HEK293 (cell line): ENCODE data around the gene LRRC75A.
A peak's percentile ranks its signal among the peaks of the same experiment; 100 is the strongest.

Experiments
- CTCF ChIA-PET: fragments of 350-600 bp; formaldehyde crosslinking; extraction: SDS; loops from one replicate; lab custom pipeline; 2021; ENCODE audit warnings: antibody characterized with exemption; lab: Yijun Ruan, JAX
- POLR2A ChIA-PET: fragments of 300-600 bp; formaldehyde crosslinking; extraction: SDS; loops from one replicate; lab custom pipeline; 2020; ENCODE audit warnings: antibody characterized with exemption, inconsistent platforms; lab: Yijun Ruan, JAX
- H3K27ac ChIP-seq: fragments of 200-500 bp; sonication (Bioruptor generic); 2 replicates; pipeline ENCODE4 v1.5.1; 2014; ENCODE audit warnings: low read depth, low read length, control low read depth, inconsistent platforms; ENCODE audit errors: extremely low read depth
- H3K36me3 ChIP-seq, 2 experiments: fragments of 200-500 bp in 1 of 2; sonication (Bioruptor generic) in 1 of 2; 1 replicate in 1 of 2; 2 replicates in 1 of 2; pipeline ENCODE4 v1.5.1; 2014 to 2017; ENCODE audit warnings: inconsistent platforms in 2 of 2, low read length in 2 of 2; ENCODE audit not compliant: control insufficient read depth in 2 of 2, insufficient read depth in 1 of 2
- H3K4me1 ChIP-seq: fragments of 200-500 bp; sonication (Bioruptor generic); 2 replicates; pipeline ENCODE4 v1.5.1; 2014; ENCODE audit warnings: mild to moderate bottlenecking, low read length, inconsistent platforms; ENCODE audit not compliant: control insufficient read depth, insufficient read depth
- H3K4me3 ChIP-seq: 2 replicates; pipeline ENCODE4 v1.5.1; 2011; ENCODE audit warnings: low read depth, mild to moderate bottlenecking, control low read depth, low read length, moderate library complexity
- H3K9me3 ChIP-seq: fragments of 200-500 bp; sonication (Bioruptor generic); 2 replicates; pipeline ENCODE4 v1.5.1; 2014; ENCODE audit warnings: low read depth, low read length, inconsistent platforms; ENCODE audit not compliant: control insufficient read depth, insufficient read depth
- BCL6B ChIP-seq: fragments of 450-650 bp; formaldehyde crosslinking; IDR thresholded peaks from 2 replicates; pipeline ENCODE4 v1.5.1; 2017; ENCODE audit warnings: missing biosample characterization, missing genetic modification characterization
- ELK4 ChIP-seq: IDR thresholded peaks from 2 replicates; pipeline ENCODE4 v1.6.1; 2011; ENCODE audit warnings: mild to moderate bottlenecking, low read depth, low read length, borderline replicate concordance
- HOXD13 ChIP-seq: sonication (generic); formaldehyde crosslinking; IDR thresholded peaks from 2 replicates; pipeline ENCODE4 v1.8.0; 2022; ENCODE audit warnings: missing genetic modification reagents, borderline replicate concordance
- OVOL3 ChIP-seq: fragments of 450-650 bp; formaldehyde crosslinking; IDR thresholded peaks from 2 replicates; pipeline ENCODE4 v1.5.1; 2016; ENCODE audit warnings: missing biosample characterization, missing genetic modification characterization
- PRDM1 ChIP-seq: fragments of 450-650 bp; formaldehyde crosslinking; IDR thresholded peaks from 2 replicates; pipeline ENCODE4; 2016; ENCODE audit warnings: missing biosample characterization, missing genetic modification characterization
- PRDM10 ChIP-seq: fragments of 450-650 bp; formaldehyde crosslinking; IDR thresholded peaks from 2 replicates; pipeline ENCODE4 v1.5.1; 2016; ENCODE audit warnings: missing biosample characterization, missing genetic modification characterization
- PRDM4 ChIP-seq: fragments of 450-650 bp; formaldehyde crosslinking; IDR thresholded peaks from 2 replicates; pipeline ENCODE4 v1.5.1; 2017; ENCODE audit warnings: missing biosample characterization, missing genetic modification characterization
- SALL2 ChIP-seq: fragments of 450-650 bp; formaldehyde crosslinking; IDR thresholded peaks from 2 replicates; pipeline ENCODE4 v1.5.0; 2017; ENCODE audit warnings: missing biosample characterization, mild to moderate bottlenecking, missing genetic modification characterization, borderline replicate concordance
- TCF7L2 ChIP-seq: IDR thresholded peaks from 2 replicates; pipeline ENCODE4 v1.6.1; 2011; ENCODE audit warnings: low read depth, mild to moderate bottlenecking, inconsistent platforms, low read length, moderate library complexity, borderline replicate concordance
- ZBTB6 ChIP-seq: fragments of 450-650 bp; formaldehyde crosslinking; IDR thresholded peaks from 2 replicates; pipeline ENCODE4 v1.5.1; 2017; ENCODE audit warnings: missing biosample characterization, missing genetic modification characterization
- ZFHX2 ChIP-seq: fragments of 450-650 bp; formaldehyde crosslinking; conservative IDR thresholded peaks from 2 replicates; pipeline ENCODE4 v1.5.1; 2016; ENCODE audit warnings: missing biosample characterization, missing genetic modification characterization
- ZNF324 ChIP-seq: fragments of 450-650 bp; formaldehyde crosslinking; IDR thresholded peaks from 2 replicates; pipeline ENCODE4 v1.5.1; 2016; ENCODE audit warnings: missing biosample characterization, missing genetic modification characterization
- ZNF548 ChIP-seq: fragments of 450-650 bp; formaldehyde crosslinking; IDR thresholded peaks from 2 replicates; pipeline ENCODE4 v1.5.1; 2016; ENCODE audit warnings: missing biosample characterization, missing genetic modification characterization
- ZNF549 ChIP-seq: fragments of 450-650 bp; IDR thresholded peaks from 2 replicates; pipeline ENCODE4 v1.5.1; 2018; ENCODE audit warnings: missing biosample characterization, missing genetic modification characterization, mild to moderate bottlenecking, inconsistent platforms, moderate library complexity
- ZNF558 ChIP-seq: fragments of 450-650 bp; formaldehyde crosslinking; IDR thresholded peaks from 2 replicates; pipeline ENCODE4 v1.5.1; 2016; ENCODE audit warnings: missing biosample characterization, missing genetic modification characterization
- ZNF645 ChIP-seq: fragments of 450-650 bp; formaldehyde crosslinking; IDR thresholded peaks from 2 replicates; pipeline ENCODE4; 2016; ENCODE audit warnings: missing biosample characterization, missing genetic modification characterization
- ZNF707 ChIP-seq: fragments of 450-650 bp; formaldehyde crosslinking; IDR thresholded peaks from 2 replicates; pipeline ENCODE4 v1.5.1; 2016; ENCODE audit warnings: missing biosample characterization, missing genetic modification characterization

The LRRC75A gene

GRCh38 chr17:16489431-16489830 lies 2.6 kb downstream of the LRRC75A start:
- no peaks in the 10 kb centered on the region for H3K36me3 ChIP-seq
- no peak overlapping the region for H3K4me3 ChIP-seq
- CTCF ChIA-PET: interaction anchor here (0.7 to 3.3 kb wide), 3 partner anchors 32 to 194 kb away, joined by 3 to 18 read pairs (median 7); no protein-coding TSS in a partner anchor
- POLR2A ChIA-PET: interaction anchor here (0.6 to 2.5 kb wide), 4 partner anchors 12 to 51 kb away, joined by 3 to 9 read pairs (median 3); no protein-coding TSS in a partner anchor
- TF ChIP-seq PRDM1 (tag by site-specific recombination) (0 out of 2 replicates have a peak, but pooled peaks have one; percentile 11), BCL6B (no peak)
- no peak overlapping the region for H3K27ac ChIP-seq
- H3K9me3 ChIP-seq: no peaks in the 10 kb centered on the region
- H3K4me1 ChIP-seq: peaks cover 13% of the 10 kb centered on the region

GRCh38 chr17:16488968-16489337 lies 3.0 kb downstream of the LRRC75A start:
- CTCF ChIA-PET: interaction anchor here (0.7 to 3.3 kb wide), 6 partner anchors 31 to 194 kb away, joined by 3 to 18 read pairs (median 3); no protein-coding TSS in a partner anchor
- no peaks in the 10 kb centered on the region for H3K36me3 ChIP-seq
- H3K9me3 ChIP-seq: no peaks in the 10 kb centered on the region
- POLR2A ChIA-PET: interaction anchor here (0.6 to 2.5 kb wide), 3 partner anchors 11 to 50 kb away, joined by 3 to 9 read pairs (median 3); no protein-coding TSS in a partner anchor
- TF ChIP-seq ZFHX2 (tag by site-specific recombination) (no peak), ZNF645 (tag by site-specific recombination) (no peak), ZNF549 (no peak), ELK4 (no peak), ZNF558 (tag by site-specific recombination) (no peak), OVOL3 (no peak), ZNF324 (no peak), ZBTB6 (tag by site-specific recombination) (no peak), TCF7L2 (no peak), HOXD13 (CRISPR knock-in tag) (no peak), SALL2 (tag by site-specific recombination) (no peak), ZNF707 (tag by site-specific recombination) (no peak), ZNF548 (tag by site-specific recombination) (no peak), PRDM4 (tag by site-specific recombination) (no peak), PRDM10 (no peak)
- no peak overlapping the region for H3K27ac ChIP-seq
- H3K4me3 ChIP-seq: no peak overlapping the region
- H3K4me1 ChIP-seq: peaks cover 13% of the 10 kb centered on the region
